BLaER1 treated with 17β-estradiol and CSF1 and Interleukin-3, amounts not matched to agents 10 nM and 100 nM (cell line): ENCODE results near the gene ANKFN1.

Experiments
- H3K27ac ChIP-seq, 11 experiments: shearing (Covaris generic); formaldehyde crosslinking; 2 replicates each; pipeline ENCODE4 v1.8.1; 2022
- H3K27me3 ChIP-seq, 11 experiments: shearing (Covaris generic); formaldehyde crosslinking; 2 replicates each; pipeline ENCODE4 v1.8.1; 2022
- H3K36me3 ChIP-seq, 11 experiments: shearing (Covaris generic); formaldehyde crosslinking; 2 replicates each; pipeline ENCODE4 v1.8.1; 2022
- H3K4me1 ChIP-seq, 10 experiments: shearing (Covaris generic); formaldehyde crosslinking; 2 replicates each; pipeline ENCODE4 v1.8.1; 2022
- H3K4me2 ChIP-seq, 11 experiments: shearing (Covaris generic); formaldehyde crosslinking; 2 replicates each; pipeline ENCODE4 v1.8.1; 2022
- H3K4me3 ChIP-seq, 10 experiments: shearing (Covaris generic); formaldehyde crosslinking; 2 replicates each; pipeline ENCODE4 v1.8.1; 2022
- H3K9ac ChIP-seq, 11 experiments: shearing (Covaris generic); formaldehyde crosslinking; 2 replicates each; pipeline ENCODE4 v1.8.1; 2022
- H3K9me3 ChIP-seq, 11 experiments: shearing (Covaris generic); formaldehyde crosslinking; replicated peaks in 1 of 11; 2 replicates each; pipeline ENCODE4 v1.8.1; 2022
- H4K20me1 ChIP-seq, 11 experiments: shearing (Covaris generic); formaldehyde crosslinking; 2 replicates each; pipeline ENCODE4 v1.8.1; 2022
- Cebpa-rat ChIP-seq, 11 experiments: shearing (Covaris generic); IDR thresholded peaks; 2 replicates each; pipeline ENCODE4 v1.8.1; 2022

ANKFN1 gene

DNA sequence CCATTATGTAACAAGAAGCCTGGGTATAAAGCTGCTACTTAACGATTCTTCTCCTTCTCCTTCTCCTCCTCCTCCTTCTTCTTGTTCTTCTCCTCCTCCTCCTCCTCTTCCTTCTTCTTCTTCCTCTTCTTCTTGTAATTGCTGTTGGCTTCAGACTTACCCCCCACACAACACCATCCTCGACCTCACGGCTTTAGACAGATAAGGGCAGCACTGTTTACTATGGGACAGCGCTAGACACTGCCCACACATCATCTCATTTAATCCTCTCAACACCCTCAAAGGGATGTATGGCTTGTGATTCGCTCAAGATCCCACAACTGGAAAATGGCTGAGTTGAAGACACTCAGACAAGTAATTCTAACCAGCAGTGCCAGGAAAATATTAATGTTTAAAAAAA lies 379.7 kb downstream of the ANKFN1 start:
- no peak for TF ChIP-seq Cebpa-rat (IDR thresholded peaks at IDR 0.05)
- no peak overlapping the region for H3K9ac ChIP-seq

DNA sequence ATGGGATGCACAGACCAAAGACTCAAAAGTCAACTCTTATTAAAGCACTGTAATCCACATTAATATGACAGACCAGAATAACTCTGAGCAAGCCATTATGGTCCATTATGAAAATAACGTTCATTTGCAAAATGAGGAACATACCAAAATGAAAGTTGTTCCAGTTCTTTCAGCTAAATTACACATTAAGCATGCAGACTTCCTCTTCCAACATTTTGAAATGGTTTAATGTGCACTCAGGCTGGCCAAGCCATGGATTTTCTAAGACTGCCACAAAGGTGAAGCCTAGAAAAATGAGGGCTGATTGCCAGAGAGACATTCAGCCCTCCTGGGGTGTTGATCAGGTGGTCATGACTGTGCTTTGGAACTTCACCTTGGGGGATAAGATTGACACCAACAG lies 383.5 kb downstream of the ANKFN1 start:
- Histone ChIP-seq H3K4me1 (peaks cover 0 to 13% (median 0%) of the 10 kb centered on the region in 10 experiments; a peak in 3 of 20 replicates), H3K27ac (0 out of 22 replicates have a peak overlapping the region, but pooled peaks of 2 of the 11 experiments have one; percentile 1 to 10), H3K36me3 (no peaks in the 10 kb centered on the region), H3K4me2 (peak overlapping the region in 5 of 11 experiments; percentile 31 to 57 (median 37); a peak in 9 of 22 replicates), H3K9me3 (peaks cover 0 to 15% (median 0%) of the 10 kb centered on the region in 11 experiments; a peak in 2 of 22 replicates), H3K9ac (no peak overlapping the region), H4K20me1 (no peaks in the 10 kb centered on the region), H3K27me3 (no peaks in the 10 kb centered on the region), H3K4me3 (no peak overlapping the region)
- no peak for TF ChIP-seq Cebpa-rat (IDR thresholded peaks at IDR 0.05)

More for the DNA sequence above, 379.7 kb downstream of the ANKFN1 start:
- H3K27ac ChIP-seq: no peak overlapping the region
- H3K4me1 ChIP-seq: peaks cover 0 to 13% (median 0%) of the 10 kb centered on the region in 10 experiments; a peak in 3 of 20 replicates
- no peaks in the 10 kb centered on the region for H3K9me3 ChIP-seq
- no peak overlapping the region for H3K4me3 ChIP-seq
- no peaks in the 10 kb centered on the region for H3K27me3 ChIP-seq
- no peaks in the 10 kb centered on the region for H3K36me3 ChIP-seq
- H4K20me1 ChIP-seq: no peaks in the 10 kb centered on the region
- no peak overlapping the region for H3K4me2 ChIP-seq

DNA sequence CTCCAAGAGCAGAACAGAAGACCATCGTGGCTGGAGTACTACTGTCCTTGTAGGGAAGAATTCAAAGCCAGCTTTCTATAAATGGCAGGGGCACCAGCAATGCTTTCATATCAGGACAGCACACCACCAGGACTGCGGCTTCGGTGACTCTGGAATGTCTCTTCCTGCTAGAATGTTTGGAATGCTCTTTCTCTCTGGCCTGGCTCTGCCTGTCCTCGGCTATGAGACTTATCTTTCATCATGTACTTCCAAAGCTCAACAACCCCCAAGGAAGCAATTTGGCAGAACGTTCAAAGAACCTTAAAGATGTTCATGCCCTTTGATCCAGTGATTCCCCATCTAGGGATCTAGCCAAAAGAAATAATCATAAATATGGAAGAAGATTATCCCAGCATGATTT lies 387.6 kb downstream of the ANKFN1 start:
- Histone ChIP-seq H3K9ac (no peak overlapping the region), H3K4me3 (no peak overlapping the region), H4K20me1 (no peaks in the 10 kb centered on the region), H3K9me3 (peaks cover 0 to 15% (median 0%) of the 10 kb centered on the region in 11 experiments; a peak in 2 of 22 replicates), H3K4me2 (no peak overlapping the region), H3K36me3 (no peaks in the 10 kb centered on the region), H3K27ac (no peak overlapping the region), H3K4me1 (peaks cover 0 to 13% (median 0%) of the 10 kb centered on the region in 10 experiments; a peak in 3 of 20 replicates), H3K27me3 (no peaks in the 10 kb centered on the region)
- TF ChIP-seq Cebpa-rat (IDR thresholded peaks at IDR 0.05): no peak

DNA sequence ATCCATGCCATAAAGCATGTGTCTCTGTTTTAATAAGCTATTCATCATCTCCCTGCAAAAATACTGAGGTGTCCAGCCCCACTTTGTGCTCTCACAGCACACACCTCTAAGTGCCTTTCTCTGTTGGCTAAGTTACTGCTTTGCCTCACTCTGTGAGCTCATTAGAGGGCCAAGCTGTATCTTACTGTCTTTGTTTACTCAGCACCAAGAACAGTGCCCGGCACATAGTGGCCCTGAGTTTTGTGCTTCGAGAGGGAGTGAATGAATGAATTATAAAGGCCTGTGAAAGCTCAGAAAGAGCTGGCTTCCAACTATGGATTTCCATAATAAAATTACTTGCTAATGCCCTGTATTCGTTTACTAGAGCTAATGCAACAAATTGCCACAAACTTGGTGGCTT lies 390.0 kb downstream of the ANKFN1 start:
- Histone ChIP-seq H3K4me2 (no peak overlapping the region), H3K36me3 (no peaks in the 10 kb centered on the region), H3K27ac (no peak overlapping the region), H3K27me3 (no peaks in the 10 kb centered on the region), H3K9me3 (peaks cover 0 to 18% (median 4%) of the 10 kb centered on the region in 11 experiments; a peak in 8 of 22 replicates), H3K4me3 (no peak overlapping the region), H3K9ac (no peak overlapping the region), H4K20me1 (no peaks in the 10 kb centered on the region), H3K4me1 (no peaks in the 10 kb centered on the region)
- no peak for TF ChIP-seq Cebpa-rat (IDR thresholded peaks at IDR 0.05)

DNA sequence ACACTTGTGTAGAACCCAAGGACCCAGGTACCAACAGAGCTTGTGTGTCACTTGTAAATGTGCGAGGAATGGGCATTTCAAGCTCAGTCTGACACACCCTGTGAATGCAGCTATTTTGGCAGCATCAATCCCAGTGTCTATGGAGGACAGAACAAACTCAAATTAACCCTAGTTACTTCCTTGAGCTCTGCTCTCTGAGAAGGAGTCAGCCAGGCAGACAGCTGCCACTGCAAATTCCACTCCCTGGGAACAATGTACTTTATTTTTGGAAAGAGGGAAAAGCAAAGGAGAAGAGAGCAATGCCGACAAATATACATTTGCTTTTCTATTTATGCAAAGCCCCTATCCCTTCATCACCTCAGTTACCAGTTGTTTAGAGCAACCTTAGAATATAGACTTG lies 391.8 kb downstream of the ANKFN1 start:
- H3K4me2 ChIP-seq: no peak overlapping the region
- no peak overlapping the region for H3K4me3 ChIP-seq
- TF ChIP-seq Cebpa-rat (IDR thresholded peaks at IDR 0.05): no peak
- H4K20me1 ChIP-seq: no peaks in the 10 kb centered on the region
- H3K36me3 ChIP-seq: no peaks in the 10 kb centered on the region
- no peaks in the 10 kb centered on the region for H3K27me3 ChIP-seq
- H3K9me3 ChIP-seq: peaks cover 0 to 23% (median 8%) of the 10 kb centered on the region in 11 experiments; a peak in 8 of 22 replicates
- no peak overlapping the region for H3K9ac ChIP-seq
- H3K4me1 ChIP-seq: no peaks in the 10 kb centered on the region
- H3K27ac ChIP-seq: no peak overlapping the region

DNA sequence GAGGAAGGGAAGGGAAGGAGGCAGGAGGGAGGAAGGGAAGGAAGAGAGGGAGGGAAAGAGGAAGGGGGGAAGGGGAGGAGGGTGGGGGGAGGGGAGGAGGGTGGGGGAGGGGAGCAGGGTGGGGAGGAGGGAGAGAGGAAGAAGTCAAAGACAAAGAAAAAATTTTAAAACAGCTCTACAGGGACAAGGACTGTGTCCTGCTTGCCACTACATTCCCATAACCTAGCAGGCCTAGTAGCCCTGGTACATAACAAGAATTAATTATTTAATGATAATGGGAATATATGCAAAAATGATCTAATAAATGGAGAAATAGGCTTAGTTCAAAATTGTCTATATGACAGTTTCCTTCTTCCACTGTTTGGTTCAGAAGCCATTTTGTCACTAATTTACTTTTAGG lies 392.7 kb downstream of the ANKFN1 start:
- H4K20me1 ChIP-seq: no peaks in the 10 kb centered on the region
- no peak overlapping the region for H3K4me2 ChIP-seq
- H3K9ac ChIP-seq: no peak overlapping the region
- TF ChIP-seq Cebpa-rat (IDR thresholded peaks at IDR 0.05): no peak
- H3K9me3 ChIP-seq: peaks cover 6 to 31% (median 14%) of the 10 kb centered on the region in 11 experiments; a peak in 20 of 22 replicates
- no peaks in the 10 kb centered on the region for H3K36me3 ChIP-seq
- H3K4me3 ChIP-seq: no peak overlapping the region
- no peak overlapping the region for H3K27ac ChIP-seq
- no peaks in the 10 kb centered on the region for H3K4me1 ChIP-seq
- H3K27me3 ChIP-seq: no peaks in the 10 kb centered on the region

DNA sequence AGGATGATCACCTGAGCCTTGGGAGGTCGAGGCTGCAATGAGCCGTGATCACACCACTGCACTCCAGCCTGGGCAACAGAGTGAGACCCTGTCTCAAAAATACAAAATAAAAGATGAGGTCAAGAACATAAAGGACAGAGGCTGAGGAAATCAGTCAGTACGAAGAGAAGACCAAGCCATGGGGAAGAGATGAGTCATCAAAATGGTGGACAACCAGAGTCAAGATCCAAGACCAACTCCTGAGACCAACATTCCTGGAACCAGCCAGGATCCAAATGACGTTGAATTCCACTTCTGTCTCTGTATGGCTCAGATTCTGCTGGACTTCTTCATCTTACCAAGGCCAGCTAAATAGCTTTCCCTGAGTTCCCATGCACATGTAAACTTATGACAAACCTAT lies 395.4 kb downstream of the ANKFN1 start:
- H3K9me3 ChIP-seq: peaks cover 24 to 53% (median 35%) of the 10 kb centered on the region in 11 experiments
- no peaks in the 10 kb centered on the region for H3K27me3 ChIP-seq
- H3K27ac ChIP-seq: no peak overlapping the region
- H3K9ac ChIP-seq: no peak overlapping the region
- peaks cover 0 to 6% (median 0%) of the 10 kb centered on the region in 11 experiments; a peak in 1 of 22 replicates for H3K36me3 ChIP-seq
- no peaks in the 10 kb centered on the region for H3K4me1 ChIP-seq
- H3K4me2 ChIP-seq: no peak overlapping the region
- no peak for TF ChIP-seq Cebpa-rat (IDR thresholded peaks at IDR 0.05)
- H3K4me3 ChIP-seq: no peak overlapping the region
- no peaks in the 10 kb centered on the region for H4K20me1 ChIP-seq

DNA sequence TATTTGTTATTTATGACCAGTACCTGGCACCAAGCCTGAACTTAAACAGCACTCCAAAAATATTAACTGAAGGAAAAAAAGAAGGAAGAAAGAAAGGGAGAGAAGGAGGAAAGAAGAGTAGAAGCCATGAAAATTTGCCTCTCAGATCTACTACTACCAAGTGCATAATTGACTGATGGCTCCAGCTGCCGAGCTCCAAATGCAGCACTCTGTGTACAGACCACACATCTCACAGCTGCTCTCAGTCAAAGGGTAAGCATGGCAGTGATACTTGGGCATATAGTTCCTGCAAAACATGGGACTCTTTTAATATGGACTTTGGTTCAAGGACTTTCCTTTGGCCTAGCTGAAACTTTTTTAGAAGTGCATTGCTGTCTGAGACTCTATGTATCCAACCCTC lies 396.2 kb downstream of the ANKFN1 start:
- H3K4me3 ChIP-seq: no peak overlapping the region
- H3K36me3 ChIP-seq: peaks cover 0 to 6% (median 0%) of the 10 kb centered on the region in 11 experiments; a peak in 1 of 22 replicates
- H3K4me1 ChIP-seq: no peaks in the 10 kb centered on the region
- no peak overlapping the region for H3K9ac ChIP-seq
- no peak for TF ChIP-seq Cebpa-rat (IDR thresholded peaks at IDR 0.05)
- no peak overlapping the region for H3K27ac ChIP-seq
- H3K9me3 ChIP-seq: peaks cover 24 to 53% (median 35%) of the 10 kb centered on the region in 11 experiments
- H4K20me1 ChIP-seq: no peaks in the 10 kb centered on the region
- no peaks in the 10 kb centered on the region for H3K27me3 ChIP-seq
- no peak overlapping the region for H3K4me2 ChIP-seq

DNA sequence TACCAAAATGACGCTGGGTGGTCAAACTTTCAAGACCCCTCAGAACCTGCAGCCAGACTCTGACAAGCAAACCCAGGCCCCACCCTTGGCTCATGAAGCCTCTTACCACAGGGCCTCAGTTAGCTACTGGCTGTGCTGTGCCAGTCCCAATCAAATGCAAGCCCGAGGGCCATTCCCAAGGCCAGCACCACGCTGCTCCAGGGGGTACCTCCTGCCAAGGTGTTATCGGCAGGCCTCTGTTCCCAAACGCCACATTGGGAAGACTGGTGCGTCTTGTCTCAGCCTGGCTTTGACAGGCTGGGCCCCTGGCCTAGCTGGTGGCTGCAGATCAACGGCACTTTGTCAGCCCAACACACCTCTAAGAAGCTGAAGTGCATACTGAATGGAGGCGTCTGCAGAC lies 404.4 kb downstream of the ANKFN1 start:
- no peaks in the 10 kb centered on the region for H3K4me1 ChIP-seq
- H3K36me3 ChIP-seq: no peaks in the 10 kb centered on the region
- H3K27me3 ChIP-seq: no peaks in the 10 kb centered on the region
- H3K27ac ChIP-seq: no peak overlapping the region
- no peak for TF ChIP-seq Cebpa-rat (IDR thresholded peaks at IDR 0.05)
- H3K9ac ChIP-seq: no peak overlapping the region
- H3K4me2 ChIP-seq: no peak overlapping the region
- no peak overlapping the region for H3K4me3 ChIP-seq
- no peaks in the 10 kb centered on the region for H4K20me1 ChIP-seq
- peaks cover 7 to 29% (median 14%) of the 10 kb centered on the region in 11 experiments for H3K9me3 ChIP-seq

DNA sequence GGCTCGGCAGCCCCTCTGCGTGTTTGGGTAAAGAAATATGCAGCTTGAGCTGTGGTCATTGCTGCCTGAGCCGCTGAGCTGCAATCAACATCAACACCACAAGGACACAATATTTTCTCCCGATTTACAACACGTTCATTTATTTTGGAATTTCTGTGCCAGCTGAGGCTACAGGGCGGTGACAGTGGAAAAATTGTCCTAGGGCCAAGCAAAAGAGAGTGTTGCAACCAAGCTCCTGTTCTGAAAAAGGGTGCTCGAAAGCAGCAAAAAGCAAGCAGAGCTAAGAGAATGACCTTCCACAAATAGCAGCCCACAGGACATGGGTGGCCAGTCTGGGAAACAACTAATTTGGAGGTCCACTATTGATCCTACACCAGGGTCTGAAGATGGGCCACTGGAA lies 404.8 kb downstream of the ANKFN1 start:
- Histone ChIP-seq H3K9me3 (peaks cover 7 to 25% (median 12%) of the 10 kb centered on the region in 11 experiments; a peak in 21 of 22 replicates), H3K27me3 (no peaks in the 10 kb centered on the region), H3K9ac (no peak overlapping the region), H3K36me3 (no peaks in the 10 kb centered on the region), H3K4me2 (no peak overlapping the region), H3K4me3 (no peak overlapping the region), H4K20me1 (no peaks in the 10 kb centered on the region), H3K4me1 (no peaks in the 10 kb centered on the region), H3K27ac (no peak overlapping the region)
- no peak for TF ChIP-seq Cebpa-rat (IDR thresholded peaks at IDR 0.05)
